BE2C (cell line): ENCODE measurements around the gene SPRYD4.

ENCODE experiments used
- DNase-seq: peaks from one replicate; pipeline ENCODE4 v3.0.0-alpha.2; 2020
- H3K27me3 ChIP-seq: fragments of 250-450 bp; sonication (Bioruptor Pico); 2 replicates; pipeline ENCODE4 v1.5.1; 2020; ENCODE audit warnings: mild to moderate bottlenecking
- H3K36me3 ChIP-seq: fragments of 250-450 bp; sonication (Bioruptor Pico); 2 replicates; pipeline ENCODE4 v1.5.1; 2020; ENCODE audit warnings: mild to moderate bottlenecking
- H3K4me1 ChIP-seq: fragments of 250-450 bp; sonication (Bioruptor Pico); 2 replicates; pipeline ENCODE4 v1.5.1; 2020
- H3K4me3 ChIP-seq: 2 replicates; pipeline ENCODE4 v1.5.1; 2011; ENCODE audit warnings: low read depth, low read length
- H3K9me3 ChIP-seq: fragments of 250-450 bp; sonication (Bioruptor Pico); 2 replicates; pipeline ENCODE4 v1.5.1; 2020
- CTCF ChIP-seq: IDR thresholded peaks from 2 replicates; pipeline ENCODE4 v1.5.1; 2012; ENCODE audit warnings: mild to moderate bottlenecking, low read depth, low read length

SPRYD4 gene

GRCh38 chr12:56451147-56451546 is 17.2 kb upstream of the SPRYD4 start:
- TF ChIP-seq CTCF = no peak
- Histone ChIP-seq H3K9me3 (no peaks in the 10 kb centered on the region), H3K36me3 (no peaks in the 10 kb centered on the region), H3K27me3 (no peaks in the 10 kb centered on the region), H3K4me3 (no peak overlapping the region), H3K4me1 (no peaks in the 10 kb centered on the region; the same call in 1 of the 2 replicates)
- no peak for DNase-seq

GRCh38 chr12:56454557-56454956 is 13.8 kb upstream of the SPRYD4 start, which contains the start of gene MIP:
MIP (minus strand) TSS chr12:56454657; CDS start chr12:56454613, 44 bp downstream.
- no peaks in the 10 kb centered on the region for H3K36me3 ChIP-seq
- H3K4me3 ChIP-seq = no peak within 1 kb of the TSS
- no peak for DNase-seq
- TF ChIP-seq CTCF = no peak
- H3K27me3 ChIP-seq = no peaks in the 10 kb centered on the region
- H3K9me3 ChIP-seq = no peaks in the 10 kb centered on the region
- no peaks in the 10 kb centered on the region; the same call in 1 of the 2 replicates for H3K4me1 ChIP-seq

GRCh38 chr12:56457817-56458216 is 10.6 kb upstream of the SPRYD4 start:
- H3K27me3 ChIP-seq = no peaks in the 10 kb centered on the region
- H3K4me3 ChIP-seq = no peak overlapping the region
- no peak for TF ChIP-seq CTCF
- H3K9me3 ChIP-seq = no peaks in the 10 kb centered on the region
- no peak for DNase-seq
- no peaks in the 10 kb centered on the region for H3K4me1 ChIP-seq
- no peaks in the 10 kb centered on the region for H3K36me3 ChIP-seq

- H3K9me3 ChIP-seq = no peaks in the 10 kb centered on the region
- H3K4me3 ChIP-seq = no peak overlapping the region
- H3K27me3 ChIP-seq = no peaks in the 10 kb centered on the region
- H3K4me1 ChIP-seq = no peaks in the 10 kb centered on the region
- no peak for TF ChIP-seq CTCF
- no peak for DNase-seq
- H3K36me3 ChIP-seq = no peaks in the 10 kb centered on the region
Measured at GRCh38 chr12:56461235-56462159, 6.9 kb upstream of the SPRYD4 start.

GRCh38 chr12:56462565-56462964 is 5.8 kb upstream of the SPRYD4 start:
- TF ChIP-seq CTCF = no peak
- no peak for DNase-seq
- Histone ChIP-seq H3K36me3 (no peaks in the 10 kb centered on the region), H3K27me3 (no peaks in the 10 kb centered on the region), H3K4me1 (no peaks in the 10 kb centered on the region), H3K9me3 (no peaks in the 10 kb centered on the region), H3K4me3 (no peak overlapping the region)
